Stimulated activated CD4-positive, alpha-beta T cell treated with anti-CD3 and anti-CD28 coated beads, Interleukin-15, amount 100 ng/mL, for 1 hour (primary cell): ENCODE results near the gene RFC4.
A peak's percentile ranks its signal among the peaks of the same experiment; 100 is the strongest.
"Not testable (repeated sequence)": the region's sequence is repeated elsewhere in the genome, so short reads cannot be mapped to it uniquely, and the experiment has no call there.

Source experiments
- DNase-seq, 2 donors: peaks; one replicate each; pipeline ENCODE4 v3.0.0-alpha.2; 2020; ENCODE audit warnings: low read depth in 1 of 2, low spot score in 1 of 2

The RFC4 gene

GRCh38 chr3:186825294-186825821 lies 19.1 kb upstream of the RFC4 start:
- DNase-seq: peak in 1 of 2 donors; percentile 39

- DNase-seq: no peak
These were observed 18.3 kb upstream of the RFC4 start for GRCh38 chr3:186824430-186825139.

GRCh38 chr3:186823386-186823785 lies 17.1 kb upstream of the RFC4 start:
- DNase-seq: no peak

GRCh38 chr3:186822388-186822759 lies 16.1 kb upstream of the RFC4 start:
- DNase-seq: not testable (repeated sequence)

DNA sequence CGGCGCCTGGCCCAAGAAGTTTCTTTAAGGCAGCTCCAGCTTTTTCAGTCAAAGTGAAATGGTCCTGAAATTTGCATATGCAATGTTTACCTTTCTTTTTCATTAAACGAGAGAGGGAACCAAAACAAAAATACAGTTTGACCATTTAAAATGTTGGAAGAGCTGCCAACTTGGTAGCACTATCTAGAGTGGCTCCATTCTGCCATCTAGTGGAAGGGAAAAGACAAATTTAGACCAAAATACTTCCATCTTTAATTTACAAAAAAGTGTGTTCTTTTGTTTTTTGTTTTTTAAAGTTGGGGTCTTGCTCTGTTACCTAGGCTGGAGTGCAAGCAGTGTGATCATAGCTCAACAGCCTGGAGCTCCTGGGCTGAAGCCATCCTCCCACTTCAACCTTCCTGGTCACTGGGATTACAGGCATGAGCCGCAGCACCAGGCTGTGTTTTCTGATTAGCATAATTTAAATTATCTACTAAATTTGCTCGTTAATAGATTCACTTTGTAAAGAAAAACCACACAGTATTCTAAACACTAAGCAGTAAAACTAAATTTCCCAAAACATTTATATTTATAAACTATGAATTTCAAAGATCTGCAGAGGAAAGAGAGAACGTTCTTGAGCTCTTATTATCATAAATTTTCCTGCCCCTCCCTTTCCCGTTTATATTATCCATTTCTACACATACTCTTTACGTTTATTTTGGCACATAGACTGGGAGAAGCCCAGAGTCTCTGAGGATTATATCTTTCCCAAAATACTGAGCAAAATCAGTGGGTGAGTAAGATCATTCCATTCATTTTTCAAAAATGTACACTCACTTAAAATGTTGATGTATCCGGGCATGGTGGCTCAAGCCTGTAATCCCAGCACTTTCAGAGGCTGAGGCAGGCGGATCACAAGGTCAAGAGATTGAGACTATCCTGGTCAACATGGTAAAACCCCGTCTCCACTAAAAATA lies 15.4 kb upstream of the RFC4 start:
- no peak for DNase-seq

GRCh38 chr3:186818956-186819355 lies 12.7 kb upstream of the RFC4 start:
- no peak for DNase-seq

- no peak for DNase-seq
These were observed 12.2 kb upstream of the RFC4 start for GRCh38 chr3:186818516-186818915.

GRCh38 chr3:186815435-186815834 lies 9.2 kb upstream of the RFC4 start:
- DNase-seq: no peak

DNA sequence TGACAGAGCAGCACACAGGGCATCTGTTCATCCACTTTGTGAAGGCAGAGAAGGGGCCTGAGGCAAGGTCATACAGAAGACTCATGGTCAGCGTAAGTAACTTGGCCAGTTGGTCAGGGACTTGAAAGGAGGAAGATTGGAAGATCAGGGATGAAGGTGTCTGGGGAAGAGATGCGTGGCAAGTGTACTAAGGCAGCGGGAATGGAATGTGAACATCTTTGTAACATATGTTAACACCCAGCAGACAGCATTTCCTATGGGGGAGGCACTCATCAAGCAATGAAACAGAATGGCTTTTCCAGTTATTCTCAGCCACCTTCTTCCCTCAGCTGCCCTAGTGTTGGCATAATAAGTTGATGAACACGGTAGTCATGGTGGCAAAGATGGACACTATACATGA lies 7.8 kb upstream of the RFC4 start:
- no peak for DNase-seq

DNA sequence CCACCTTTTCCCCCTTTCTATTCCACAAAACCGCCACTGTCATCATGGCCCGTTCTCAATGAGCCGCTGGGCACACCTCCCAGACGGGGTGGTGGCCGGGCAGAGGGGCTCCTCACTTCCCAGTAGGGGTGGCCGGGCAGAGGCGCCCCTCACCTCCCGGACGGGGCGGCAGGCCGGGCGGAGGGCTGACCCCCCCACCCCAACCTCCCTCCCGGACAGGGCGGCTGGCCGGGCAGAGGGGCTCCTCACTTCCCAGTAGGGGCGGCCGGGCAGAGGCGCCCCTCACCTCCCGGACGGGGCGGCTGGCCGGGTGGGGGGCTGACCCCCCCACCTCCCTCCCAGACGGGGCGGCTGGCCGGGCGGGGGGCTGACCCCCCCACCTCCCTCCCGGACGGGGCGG lies 5.0 kb upstream of the RFC4 start:
- DNase-seq: not testable (repeated sequence)

GRCh38 chr3:186810336-186810996 lies 4.2 kb upstream of the RFC4 start:
- no peak for DNase-seq

DNA sequence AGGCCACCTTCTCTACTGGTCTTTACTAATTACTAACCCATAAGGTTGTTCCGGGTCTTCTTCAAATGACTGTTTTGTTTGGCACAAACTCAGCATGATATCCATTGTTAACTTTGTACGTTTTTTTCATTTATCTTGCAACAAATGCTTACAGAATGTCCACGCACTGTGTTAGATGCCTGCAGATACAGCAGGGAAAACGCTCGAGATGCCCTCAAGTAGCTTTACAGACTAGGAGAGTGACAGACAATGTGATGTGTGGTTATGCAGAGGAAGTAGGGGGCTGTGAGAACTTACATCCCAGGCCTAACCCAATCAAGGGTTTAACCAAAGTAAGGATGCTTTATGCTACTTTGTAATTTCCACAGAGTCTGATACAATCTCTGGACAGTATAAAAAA lies 949 bp upstream of the RFC4 start:
- DNase-seq: no peak

GRCh38 chr3:186803447-186803846 lies 2.8 kb downstream of the RFC4 start:
- not testable (repeated sequence) for DNase-seq

DNA sequence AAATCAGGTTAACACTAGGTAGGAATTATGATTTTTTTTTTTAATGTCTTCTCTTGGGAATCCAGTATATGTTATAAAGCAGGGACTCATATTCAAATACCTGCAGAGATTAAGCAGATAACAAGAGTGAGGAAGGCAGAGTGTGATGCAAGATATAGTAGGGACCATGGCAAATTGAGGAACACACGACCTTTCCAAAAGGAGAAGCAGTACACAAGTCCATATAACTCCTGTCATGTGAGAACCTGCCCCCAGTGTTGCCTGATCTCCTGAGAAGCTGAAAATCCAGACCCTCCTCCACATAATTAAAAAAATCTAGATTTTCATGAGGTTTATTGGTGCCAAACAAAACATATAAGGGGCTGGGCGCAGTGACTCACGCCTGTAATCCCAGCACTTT lies 3.6 kb downstream of the RFC4 start:
- DNase-seq: no peak

- no peak for DNase-seq
These were observed 6.0 kb downstream of the RFC4 start for GRCh38 chr3:186800285-186800684.

- DNase-seq: no peak
These were observed 7.9 kb downstream of the RFC4 start for GRCh38 chr3:186798239-186798874.

- peak in 1 of 2 donors; percentile 12 for DNase-seq
These were observed 15.9 kb downstream of the RFC4 start for GRCh38 chr3:186790261-186790981.

DNA sequence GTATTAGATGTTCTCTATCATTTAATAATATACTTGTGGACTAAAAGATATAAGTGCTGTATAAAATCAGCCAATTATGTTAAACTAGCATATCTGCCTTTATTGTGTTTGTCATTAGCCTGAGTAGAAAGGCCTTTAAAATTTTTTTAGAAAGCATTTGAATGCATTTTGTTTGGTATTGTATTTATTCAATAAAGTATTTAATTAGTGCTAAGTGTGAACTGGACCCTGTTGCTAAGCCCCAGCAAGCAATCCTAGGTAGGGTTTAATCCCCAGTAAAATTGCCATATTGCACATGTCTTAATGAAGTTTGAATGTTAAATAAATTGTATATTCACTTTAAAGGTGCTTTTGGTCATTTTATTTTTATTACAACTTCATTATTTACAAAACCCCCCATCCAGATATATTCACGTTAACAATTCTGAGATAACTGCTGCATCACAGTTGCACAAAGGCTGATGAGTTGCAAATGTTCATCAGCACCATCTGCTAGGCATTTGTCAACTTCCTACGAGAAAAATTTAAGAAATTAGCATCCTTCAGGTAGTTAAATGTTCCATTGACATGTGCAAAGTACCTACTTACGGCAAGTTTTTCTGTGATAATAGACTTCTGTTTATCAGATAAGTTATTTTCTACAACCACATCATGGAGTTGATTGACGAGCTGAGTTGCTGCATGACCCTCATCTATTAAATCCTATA lies 16.6 kb downstream of the RFC4 start:
- DNase-seq: no peak

DNA sequence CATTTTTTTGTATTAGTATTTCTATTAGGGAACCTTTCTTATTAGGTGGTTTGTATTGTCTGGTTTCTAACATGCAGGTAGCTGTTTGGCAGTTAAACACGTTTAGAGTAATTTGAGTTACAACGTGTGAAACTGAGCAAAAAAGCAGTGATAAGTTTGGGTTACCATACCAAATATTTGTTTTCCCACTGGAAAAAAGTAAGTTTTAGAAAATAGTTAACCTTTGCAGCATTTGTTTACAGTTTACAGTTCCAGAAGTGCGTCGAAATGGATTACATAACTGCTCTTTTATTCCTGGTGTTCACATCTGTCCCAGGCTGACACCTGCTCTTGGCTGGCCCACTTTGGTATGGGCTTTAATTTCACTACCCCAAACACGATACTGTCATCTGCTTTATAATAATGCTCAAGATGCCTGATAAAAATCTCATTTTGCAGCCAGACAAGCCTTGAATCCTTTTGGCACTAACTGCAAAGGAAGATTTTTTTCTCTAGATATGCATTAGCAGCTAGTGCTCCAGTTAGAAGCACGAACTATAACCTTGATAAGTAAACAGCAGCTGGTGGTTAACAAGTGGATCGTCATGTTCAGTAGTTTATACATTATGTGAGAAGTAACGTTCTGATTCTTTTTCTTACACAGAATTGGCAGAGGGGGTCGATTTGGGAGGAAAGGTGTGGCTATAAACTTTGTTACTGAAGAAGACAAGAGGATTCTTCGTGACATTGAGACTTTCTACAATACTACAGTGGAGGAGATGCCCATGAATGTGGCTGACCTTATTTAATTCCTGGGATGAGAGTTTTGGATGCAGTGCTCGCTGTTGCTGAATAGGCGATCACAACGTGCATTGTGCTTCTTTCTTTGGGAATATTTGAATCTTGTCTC lies 17.6 kb downstream of the RFC4 start:
- DNase-seq: no peak
